Measurements from ENCODE around the gene OR1Q1. TPM values are rescaled to one million over a fixed set of nuclear protein-coding genes. Genes with fewer than 3 reads are reported as not detected.

The OR1Q1 gene
- total RNA-seq, 4 donors from 2014 or later = not detected

GRCh38 chr9:122609804-122610203 lies 4.7 kb upstream of the OR1Q1 start:
- no peak for TF ChIP-seq CTCF (IDR thresholded peaks at IDR 0.05)
- DNase-seq (ENCODE audit: low spot score) = no peak
- no peak for ATAC-seq (ENCODE audit: low FRiP score)

DNA sequence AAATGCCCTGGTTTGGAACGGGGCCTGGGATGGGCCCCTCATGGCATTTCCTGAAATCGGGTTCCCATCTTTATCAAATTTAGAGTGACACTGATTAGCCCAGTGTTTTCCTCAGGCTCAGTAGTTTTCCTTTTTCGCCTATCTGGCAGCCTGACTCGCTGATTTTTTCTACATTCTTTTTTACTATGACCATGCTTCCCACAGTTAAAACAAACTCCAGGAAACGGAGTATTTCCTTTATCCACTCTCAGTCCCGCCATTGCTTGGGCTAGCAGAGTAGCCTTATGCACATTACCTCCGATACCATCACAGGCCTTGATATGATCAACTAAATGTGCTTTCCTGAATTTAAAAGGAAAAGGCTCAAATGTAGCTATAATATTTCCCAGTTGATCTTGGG lies 5.5 kb downstream of the OR1Q1 start:
- DNase-seq (ENCODE audit: low spot score) = no peak
- TF ChIP-seq CTCF (IDR thresholded peaks at IDR 0.05) = no peak
- no peak for ATAC-seq (ENCODE audit: low FRiP score)

DNA sequence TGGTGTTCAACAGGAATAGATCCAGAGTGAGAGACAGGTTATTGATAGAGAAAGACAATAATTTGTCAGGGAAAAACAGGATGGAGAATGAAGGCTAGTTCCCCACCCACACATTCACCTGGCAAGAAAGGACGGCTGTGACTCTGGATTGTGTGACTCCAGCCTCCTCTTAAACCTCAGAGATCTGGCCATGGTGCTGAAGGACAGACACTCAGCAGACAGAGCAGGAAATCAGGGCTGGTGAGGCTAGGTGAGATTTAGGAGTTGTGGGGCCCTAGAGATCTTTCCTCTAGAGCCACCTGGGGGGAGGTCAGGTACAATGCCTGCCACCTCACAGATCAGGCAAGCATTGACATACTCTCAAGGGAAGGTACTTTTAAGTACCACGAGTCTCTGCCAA lies 27.7 kb downstream of the OR1Q1 start:
- DNase-seq (ENCODE audit: low spot score) (no peak), ATAC-seq (ENCODE audit: low FRiP score) (no peak)
- no peak for TF ChIP-seq CTCF (IDR thresholded peaks at IDR 0.05)

GRCh38 chr9:122656378-122656777 lies 41.8 kb downstream of the OR1Q1 start:
- TF ChIP-seq CTCF (IDR thresholded peaks at IDR 0.05) = no peak
- DNase-seq (ENCODE audit: low spot score) = no peak
- no peak for ATAC-seq (ENCODE audit: low FRiP score)

- ATAC-seq (ENCODE audit: low FRiP score) = no peak
- TF ChIP-seq CTCF (IDR thresholded peaks at IDR 0.05) = no peak
- DNase-seq (ENCODE audit: low spot score) = no peak
Measured at GRCh38 chr9:122657527-122657926, 43.0 kb downstream of the OR1Q1 start, which contains the start of gene OR1B1. Gene OR1B1 (minus strand): TSS chr9:122657627.

GRCh38 chr9:122661416-122661815 lies 46.9 kb downstream of the OR1Q1 start, which contains the start of gene OR1L1:
Gene OR1L1 (plus strand): TSS chr9:122661716. CDS start chr9:122661716, 0 bp downstream.
- no peak for DNase-seq (ENCODE audit: low spot score)
- no peak for TF ChIP-seq CTCF (IDR thresholded peaks at IDR 0.05)
- no peak for ATAC-seq (ENCODE audit: low FRiP score)

Other genes starting within 250 kb of the OR1Q1 start
- 10 to 100 TPM; 16.0 to 36.8 (median 20.1) TPM for gene PTGS1, start 243.7 kb upstream of the OR1Q1 start, total RNA-seq
- gene OR1J1, start 136.8 kb upstream of the OR1Q1 start, total RNA-seq = not detected
- gene OR1J2, start 103.9 kb upstream of the OR1Q1 start, total RNA-seq = not detected
- not detected for gene OR1J4, start 95.6 kb upstream of the OR1Q1 start, total RNA-seq
- gene OR1N1, start 87.4 kb upstream of the OR1Q1 start, total RNA-seq = not detected
- under 1 TPM in 1 of 4 donors, not detected in 3; 0.48 TPM for gene OR1N2, start 61.6 kb upstream of the OR1Q1 start, total RNA-seq
- not detected for gene OR1L8, start 31.4 kb upstream of the OR1Q1 start, total RNA-seq
- not detected for gene OR1B1, start 42.9 kb downstream of the OR1Q1 start, total RNA-seq
- gene OR1L1, start 47.0 kb downstream of the OR1Q1 start, total RNA-seq = not detected
- gene OR1L3, start 60.4 kb downstream of the OR1Q1 start, total RNA-seq = not detected
- gene OR1L4, start 109.3 kb downstream of the OR1Q1 start, total RNA-seq = not detected
- gene OR1L6, start 127.6 kb downstream of the OR1Q1 start, total RNA-seq = not detected
- gene OR5C1, start 174.2 kb downstream of the OR1Q1 start, total RNA-seq = not detected
- not detected for gene OR1K1, start 185.4 kb downstream of the OR1Q1 start, total RNA-seq
- 10 to 100 TPM; 10.8 to 23.5 (median 13.7) TPM for gene PDCL, start 213.8 kb downstream of the OR1Q1 start, total RNA-seq

All from omental fat pad (tissue), 4 donors.